HCT116 (cell line): ENCODE data around the gene TMEM40.

Source experiments
- CEBPB ChIP-seq: IDR thresholded peaks from 2 replicates; pipeline ENCODE4 v1.6.1; 2012; ENCODE audit warnings: low read depth
- CTCF ChIP-seq, 3 experiments: fragments of 200-600 bp in 1 of 3; sonication (generic) in 1 of 3; IDR thresholded peaks in 2 of 3; conservative IDR thresholded peaks in 1 of 3; 2 replicates each; pipeline ENCODE4 v1.5.1; 2012 to 2017; ENCODE audit warnings: low read depth in 2 of 3, low read length in 2 of 3, antibody characterized with exemption in 1 of 3, borderline replicate concordance in 1 of 3, control low read depth in 1 of 3, mild to moderate bottlenecking in 1 of 3, mixed read lengths in 1 of 3, mixed run types in 1 of 3, moderate library complexity in 1 of 3; ENCODE audit not compliant: insufficient read depth in 1 of 3
- EGR1 ChIP-seq: IDR thresholded peaks from 2 replicates; pipeline ENCODE4 v1.6.1; 2012; ENCODE audit warnings: low read depth
- EZH2 ChIP-seq: fragments of 200-600 bp; sonication (generic); IDR thresholded peaks from 2 replicates; pipeline ENCODE4 v1.6.1; 2017; ENCODE audit warnings: antibody characterized with exemption, mixed run types
- EZH2phosphoT487 ChIP-seq: fragments of 200-600 bp; IDR thresholded peaks from 2 replicates; pipeline ENCODE4 v1.6.1; 2018; ENCODE audit warnings: antibody characterized with exemption, borderline replicate concordance
- JUND ChIP-seq: IDR thresholded peaks from 2 replicates; pipeline ENCODE4 v1.6.1; 2012
- POLR2A ChIP-seq: IDR thresholded peaks from 2 replicates; pipeline ENCODE4 v1.7.0; 2011; ENCODE audit warnings: borderline replicate concordance; ENCODE audit not compliant: insufficient read depth, insufficient read length; ENCODE audit errors: extremely low read depth
- POLR2AphosphoS5 ChIP-seq: IDR thresholded peaks from 2 replicates; pipeline ENCODE4 v1.6.1; 2011; ENCODE audit warnings: mild to moderate bottlenecking, low read depth, low read length, moderate library complexity
- SIN3A ChIP-seq: IDR thresholded peaks from 2 replicates; pipeline ENCODE4 v1.6.1; 2012; ENCODE audit warnings: low read depth
- TF ChIP-seq, protein P1 (sequence below): IDR thresholded peaks from 2 replicates; pipeline ENCODE4 v1.6.1; 2012
- TF ChIP-seq, protein P2 (sequence below): IDR thresholded peaks from 2 replicates; pipeline ENCODE4 v1.6.1; 2012

DNA sequence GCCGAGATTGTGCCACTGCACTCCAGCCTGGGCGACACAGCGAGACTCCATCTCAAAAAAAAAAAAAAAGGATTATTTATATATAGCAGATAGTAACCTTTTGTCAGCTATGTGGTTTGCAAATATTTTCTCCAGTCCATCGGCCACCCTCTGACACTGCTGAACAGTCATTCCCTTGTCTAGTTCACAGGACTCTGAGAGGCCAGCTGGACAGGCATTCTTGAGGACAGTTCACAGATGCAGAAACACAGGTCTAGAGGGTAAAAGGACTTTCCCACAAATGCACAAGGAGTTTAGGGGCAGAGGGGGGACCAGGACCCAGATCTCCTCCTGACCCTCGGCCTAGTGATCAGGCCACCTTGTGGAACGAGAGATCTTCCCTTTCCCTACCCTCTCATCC lies 7.5 kb upstream of the TMEM40 start:
- TF ChIP-seq CTCF (IDR thresholded peaks at IDR 0.05 in 2 of 3, conservative IDR thresholded peaks at IDR 0.05 in 1 of 3; ENCODE audit: borderline replicate concordance in 1 of 3, insufficient read depth in 1 of 3, low read depth in 2 of 3, low read length in 2 of 3) (no peak), CEBPB (no peak), SIN3A (no peak), EZH2 (no peak), JUND (no peak), POLR2AphosphoS5 (no peak), EGR1 (no peak), POLR2A (no peak), EZH2phosphoT487 (no peak)
- TF ChIP-seq, protein P1, sequence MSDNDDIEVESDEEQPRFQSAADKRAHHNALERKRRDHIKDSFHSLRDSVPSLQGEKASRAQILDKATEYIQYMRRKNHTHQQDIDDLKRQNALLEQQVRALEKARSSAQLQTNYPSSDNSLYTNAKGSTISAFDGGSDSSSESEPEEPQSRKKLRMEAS = no peak
- TF ChIP-seq, protein P2, sequence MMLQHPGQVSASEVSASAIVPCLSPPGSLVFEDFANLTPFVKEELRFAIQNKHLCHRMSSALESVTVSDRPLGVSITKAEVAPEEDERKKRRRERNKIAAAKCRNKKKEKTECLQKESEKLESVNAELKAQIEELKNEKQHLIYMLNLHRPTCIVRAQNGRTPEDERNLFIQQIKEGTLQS = no peak
